ENCODE results near the gene ARMH4.

The ARMH4 gene

GRCh38 chr14:58099682-58100081 is 52.3 kb downstream of the ARMH4 start:
- no peak for TF ChIP-seq CTCF (IDR thresholded peaks at IDR 0.05; ENCODE audit: insufficient read depth, missing control alignments)

GRCh38 chr14:58098507-58098906 is 53.5 kb downstream of the ARMH4 start:
- no peak for FAIRE-seq
- no peak for DNase-seq (ENCODE audit: insufficient read length, low spot score)
- TF ChIP-seq CTCF (IDR thresholded peaks at IDR 0.05; ENCODE audit: insufficient read depth, missing control alignments): no peak

More at GRCh38 chr14:58099682-58100081, 52.3 kb downstream of the ARMH4 start:
- FAIRE-seq (no peak), DNase-seq (ENCODE audit: insufficient read length, low spot score) (no peak)

- FAIRE-seq (no peak), DNase-seq (ENCODE audit: insufficient read length, low spot score) (no peak)
- no peak for TF ChIP-seq CTCF (IDR thresholded peaks at IDR 0.05; ENCODE audit: insufficient read depth, missing control alignments)
Measured at GRCh38 chr14:58096731-58097130, 55.3 kb downstream of the ARMH4 start.

GRCh38 chr14:58091883-58092630 is 60.0 kb downstream of the ARMH4 start:
- FAIRE-seq (no peak), DNase-seq (ENCODE audit: insufficient read length, low spot score) (no peak)
- TF ChIP-seq CTCF (IDR thresholded peaks at IDR 0.05; ENCODE audit: insufficient read depth, missing control alignments): no peak

GRCh38 chr14:58089612-58090011 is 62.4 kb downstream of the ARMH4 start:
- DNase-seq (ENCODE audit: insufficient read length, low spot score): no peak
- no peak for FAIRE-seq
- no peak for TF ChIP-seq CTCF (IDR thresholded peaks at IDR 0.05; ENCODE audit: insufficient read depth, missing control alignments)

GRCh38 chr14:58088961-58089360 is 63.1 kb downstream of the ARMH4 start:
- FAIRE-seq (no peak), DNase-seq (ENCODE audit: insufficient read length, low spot score) (no peak)
- no peak for TF ChIP-seq CTCF (IDR thresholded peaks at IDR 0.05; ENCODE audit: insufficient read depth, missing control alignments)

- TF ChIP-seq CTCF (IDR thresholded peaks at IDR 0.05; ENCODE audit: insufficient read depth, missing control alignments): no peak
- FAIRE-seq (no peak), DNase-seq (ENCODE audit: insufficient read length, low spot score) (no peak)
Measured at GRCh38 chr14:58085877-58086276, 66.1 kb downstream of the ARMH4 start.

All from D721Med (cell line).